K562 (cell line): ENCODE results near the gene SYNPR. TPM values are rescaled to one million over a fixed set of nuclear protein-coding genes. Genes with fewer than 3 reads are reported as not detected.
A peak's percentile ranks its signal among the peaks of the same experiment; 100 is the strongest.

Experiments
- GMEB1 ChIP-seq: fragments of 250-450 bp; sonication (Bioruptor Pico); IDR thresholded peaks from 2 replicates; pipeline ENCODE4 v1.4.0; 2020; ENCODE audit warnings: mild to moderate bottlenecking
- MEIS2 ChIP-seq: fragments of 450-650 bp; IDR thresholded peaks from 2 replicates; pipeline ENCODE4 v1.6.1; 2014; ENCODE audit warnings: mild to moderate bottlenecking; ENCODE audit not compliant: partially characterized antibody
- PCBP2 ChIP-seq: fragments of 200-400 bp; formaldehyde crosslinking; IDR thresholded peaks from 2 replicates; pipeline ENCODE4 v1.6.1; 2018; ENCODE audit warnings: low read length, low read depth, mild to moderate bottlenecking, moderate library complexity; ENCODE audit not compliant: poor library complexity, severe bottlenecking
- SUPT5H ChIP-seq: fragments of 450-650 bp; IDR thresholded peaks from 2 replicates; pipeline ENCODE4 v1.6.1; 2016
- TEAD4 ChIP-seq, 2 experiments: sonication (generic) in 1 of 2; formaldehyde crosslinking in 1 of 2; IDR thresholded peaks; 2 replicates each; pipeline versions ENCODE4 v1.6.1 to v1.8.0; 2012 to 2022; ENCODE audit warnings: borderline replicate concordance in 1 of 2, inconsistent platforms in 1 of 2, low read length in 1 of 2, mild to moderate bottlenecking in 1 of 2, missing genetic modification reagents in 1 of 2
- TSHZ1 ChIP-seq: fragments of 250-450 bp; sonication (Bioruptor Pico); IDR thresholded peaks from 2 replicates; pipeline ENCODE4 v1.4.0; 2020; ENCODE audit warnings: mild to moderate bottlenecking, moderate library complexity
- YY1 ChIP-seq, 3 experiments: IDR thresholded peaks; 2 replicates each; pipeline ENCODE4 v1.6.1; 2011; ENCODE audit warnings: low read length in 2 of 3, mild to moderate bottlenecking in 2 of 3, moderate library complexity in 2 of 3, borderline replicate concordance in 1 of 3, control low read depth in 1 of 3, low read depth in 1 of 3; ENCODE audit not compliant: insufficient read depth in 3 of 3, insufficient replicate concordance in 2 of 3, control insufficient read depth in 1 of 3, insufficient read length in 1 of 3; ENCODE audit errors: extremely low read depth in 1 of 3
- polyA plus RNA-seq, 8 experiments: library from polyadenylated mRNA; depleted of rRNA in 4 of 8; stranded (reverse) in 5 of 8; unstranded in 3 of 8; fragments of >200 nt; fragmentation: Nextera tagmentation in 2 of 8; fragmentation: Illumina TruSeq in 1 of 8; extraction: Ambion mirVana in 2 of 8; extraction: Trizol in 1 of 8; gene quantifications; 2 replicates each; pipeline versions ENCODE4 v1.2.1 to v1.2.3, GENCODE V29; 2011 to 2014; ENCODE audit warnings: inconsistent platforms in 1 of 8, missing spikeins in 1 of 8
- total RNA-seq, 7 experiments: library from RNA; depleted of rRNA in 6 of 7; stranded (reverse); fragments of >200 nt in 6 of 7; fragmentation: Illumina TruSeq in 2 of 7; extraction: Trizol in 2 of 7; gene quantifications; 2 replicates each; pipeline versions ENCODE4 v1.2.1 to v1.2.3, GENCODE V29; 2011 to 2021; ENCODE audit warnings: low replicate concordance in 1 of 7

SYNPR gene
- total and polyA plus RNA-seq, 9 of the 15 experiments (the other 6 are each of a cell fraction or from before 2014, with no cell fraction given), result not detected

GRCh38 chr3:63585927-63586326, 307.8 kb downstream of the SYNPR start (continued):
- no peak for TF ChIP-seq TSHZ1 (CRISPR knock-in tag)
- peak; percentile 32 for TF ChIP-seq MEIS2
- no peak for TF ChIP-seq GMEB1
- TF ChIP-seq TEAD4 (IDR thresholded peaks at IDR 0.05; ENCODE audit: low read length), result no peak
- TF ChIP-seq TEAD4 (CRISPR knock-in tag; IDR thresholded peaks at IDR 0.05; ENCODE audit: borderline replicate concordance), result no peak
- TF ChIP-seq SUPT5H, result no peak
- no peak for TF ChIP-seq YY1 (IDR thresholded peaks at IDR 0.05; ENCODE audit: borderline replicate concordance in 1 of 3, control insufficient read depth in 1 of 3, extremely low read depth in 1 of 3, insufficient read depth in 3 of 3, insufficient read length in 1 of 3, insufficient replicate concordance in 2 of 3, low read depth in 1 of 3, low read length in 2 of 3)
- TF ChIP-seq PCBP2, result no peak
- TF ChIP-seq, all 486 proteins: peak for 2
